Stomach (tissue), 4 donors: ENCODE measurements around the gene TRIM75.
"Not testable (repeated sequence)": the region's sequence is repeated elsewhere in the genome, so short reads cannot be mapped to it uniquely, and the experiment has no call there.

Experiments used
- EP300 ChIP-seq: sonication (generic); formaldehyde crosslinking; IDR thresholded peaks from one replicate; pipeline ENCODE4 v1.6.1; 2017; ENCODE audit warnings: antibody characterized with exemption
- POLR2A ChIP-seq, 4 donors: fragments of 450-650 bp; IDR thresholded peaks; one replicate each; pipeline ENCODE4 v1.6.1; 2016; ENCODE audit warnings: antibody characterized with exemption in 4 of 4, control low read depth in 2 of 4, mild to moderate bottlenecking in 1 of 4, moderate library complexity in 1 of 4
- POLR2AphosphoS5 ChIP-seq, 3 donors: sonication (generic); formaldehyde crosslinking; IDR thresholded peaks; one replicate each; pipeline ENCODE4 v1.6.1; 2016; ENCODE audit warnings: antibody characterized with exemption in 3 of 3
- TF ChIP-seq, protein P1 (sequence below), 7 experiments: fragments of 450-650 bp in 4 of 7; fragments of 200-600 bp in 3 of 7; sonication (generic) in 3 of 7; IDR thresholded peaks; one replicate each; pipeline ENCODE4 v1.5.1; 2016 to 2019; ENCODE audit warnings: antibody characterized with exemption in 7 of 7, control low read depth in 2 of 7, mild to moderate bottlenecking in 1 of 7

DNA sequence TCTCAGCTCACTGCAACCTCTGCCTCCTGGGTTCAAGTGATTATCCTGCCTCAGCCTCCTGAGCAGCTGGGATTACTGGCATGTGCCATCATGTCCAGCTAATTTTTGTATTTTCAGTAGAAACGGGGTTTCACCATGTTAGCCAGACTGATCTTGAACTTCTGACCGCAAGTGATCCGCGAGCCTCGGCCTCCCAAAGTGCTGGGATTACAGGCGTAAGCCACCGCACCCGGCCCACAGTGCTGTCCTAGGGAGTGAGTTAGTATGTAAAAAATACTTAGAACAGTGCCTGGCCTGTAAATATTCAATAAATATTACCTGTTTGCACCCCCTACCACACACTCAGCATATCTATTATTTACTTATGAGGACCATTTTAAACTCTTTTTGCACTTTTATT is 38.5 kb downstream of the TRIM75 start:
- not testable (repeated sequence) for TF ChIP-seq EP300; POLR2A (IDR thresholded peaks at IDR 0.05); POLR2AphosphoS5 (IDR thresholded peaks at IDR 0.05)
- TF ChIP-seq, protein P1, sequence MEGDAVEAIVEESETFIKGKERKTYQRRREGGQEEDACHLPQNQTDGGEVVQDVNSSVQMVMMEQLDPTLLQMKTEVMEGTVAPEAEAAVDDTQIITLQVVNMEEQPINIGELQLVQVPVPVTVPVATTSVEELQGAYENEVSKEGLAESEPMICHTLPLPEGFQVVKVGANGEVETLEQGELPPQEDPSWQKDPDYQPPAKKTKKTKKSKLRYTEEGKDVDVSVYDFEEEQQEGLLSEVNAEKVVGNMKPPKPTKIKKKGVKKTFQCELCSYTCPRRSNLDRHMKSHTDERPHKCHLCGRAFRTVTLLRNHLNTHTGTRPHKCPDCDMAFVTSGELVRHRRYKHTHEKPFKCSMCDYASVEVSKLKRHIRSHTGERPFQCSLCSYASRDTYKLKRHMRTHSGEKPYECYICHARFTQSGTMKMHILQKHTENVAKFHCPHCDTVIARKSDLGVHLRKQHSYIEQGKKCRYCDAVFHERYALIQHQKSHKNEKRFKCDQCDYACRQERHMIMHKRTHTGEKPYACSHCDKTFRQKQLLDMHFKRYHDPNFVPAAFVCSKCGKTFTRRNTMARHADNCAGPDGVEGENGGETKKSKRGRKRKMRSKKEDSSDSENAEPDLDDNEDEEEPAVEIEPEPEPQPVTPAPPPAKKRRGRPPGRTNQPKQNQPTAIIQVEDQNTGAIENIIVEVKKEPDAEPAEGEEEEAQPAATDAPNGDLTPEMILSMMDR (IDR thresholded peaks at IDR 0.05): not testable (repeated sequence)
